ENCODE data around the gene CRY2.

GRCh38 chr11:45820211-45820857, 26.9 kb upstream of the CRY2 start:
- TF ChIP-seq, protein P1, sequence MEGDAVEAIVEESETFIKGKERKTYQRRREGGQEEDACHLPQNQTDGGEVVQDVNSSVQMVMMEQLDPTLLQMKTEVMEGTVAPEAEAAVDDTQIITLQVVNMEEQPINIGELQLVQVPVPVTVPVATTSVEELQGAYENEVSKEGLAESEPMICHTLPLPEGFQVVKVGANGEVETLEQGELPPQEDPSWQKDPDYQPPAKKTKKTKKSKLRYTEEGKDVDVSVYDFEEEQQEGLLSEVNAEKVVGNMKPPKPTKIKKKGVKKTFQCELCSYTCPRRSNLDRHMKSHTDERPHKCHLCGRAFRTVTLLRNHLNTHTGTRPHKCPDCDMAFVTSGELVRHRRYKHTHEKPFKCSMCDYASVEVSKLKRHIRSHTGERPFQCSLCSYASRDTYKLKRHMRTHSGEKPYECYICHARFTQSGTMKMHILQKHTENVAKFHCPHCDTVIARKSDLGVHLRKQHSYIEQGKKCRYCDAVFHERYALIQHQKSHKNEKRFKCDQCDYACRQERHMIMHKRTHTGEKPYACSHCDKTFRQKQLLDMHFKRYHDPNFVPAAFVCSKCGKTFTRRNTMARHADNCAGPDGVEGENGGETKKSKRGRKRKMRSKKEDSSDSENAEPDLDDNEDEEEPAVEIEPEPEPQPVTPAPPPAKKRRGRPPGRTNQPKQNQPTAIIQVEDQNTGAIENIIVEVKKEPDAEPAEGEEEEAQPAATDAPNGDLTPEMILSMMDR (IDR thresholded peaks at IDR 0.05 in 8 of 11, conservative IDR thresholded peaks at IDR 0.05 in 3 of 11), result no peak
- TF ChIP-seq POLR2A (IDR thresholded peaks at IDR 0.05) (no peak), POLR2AphosphoS5 (IDR thresholded peaks at IDR 0.05) (no peak)

Measured in spleen (tissue), 7 donors.